GM18951 (cell line): ENCODE data around the gene ANKMY1.
"Not testable (repeated sequence)": the region's sequence is repeated elsewhere in the genome, so short reads cannot be mapped to it uniquely, and the experiment has no call there.

Experiments used
- POLR2A ChIP-seq: IDR thresholded peaks from 4 replicates; pipeline ENCODE4 v1.6.1; 2011; ENCODE audit warnings: mild to moderate bottlenecking; ENCODE audit not compliant: insufficient read length, insufficient read depth; ENCODE audit errors: extremely low read depth
- in situ Hi-C: fragments of 300-500 bp; cut with MboI; formaldehyde crosslinking; loops from one replicate; pipeline ENCODE4 v1.12.0; 2022; ENCODE audit warnings: low sequenced_read_pairs, mixed read lengths, inconsistent platforms; ENCODE audit not compliant: unreplicated experiment

Gene ANKMY1

DNA sequence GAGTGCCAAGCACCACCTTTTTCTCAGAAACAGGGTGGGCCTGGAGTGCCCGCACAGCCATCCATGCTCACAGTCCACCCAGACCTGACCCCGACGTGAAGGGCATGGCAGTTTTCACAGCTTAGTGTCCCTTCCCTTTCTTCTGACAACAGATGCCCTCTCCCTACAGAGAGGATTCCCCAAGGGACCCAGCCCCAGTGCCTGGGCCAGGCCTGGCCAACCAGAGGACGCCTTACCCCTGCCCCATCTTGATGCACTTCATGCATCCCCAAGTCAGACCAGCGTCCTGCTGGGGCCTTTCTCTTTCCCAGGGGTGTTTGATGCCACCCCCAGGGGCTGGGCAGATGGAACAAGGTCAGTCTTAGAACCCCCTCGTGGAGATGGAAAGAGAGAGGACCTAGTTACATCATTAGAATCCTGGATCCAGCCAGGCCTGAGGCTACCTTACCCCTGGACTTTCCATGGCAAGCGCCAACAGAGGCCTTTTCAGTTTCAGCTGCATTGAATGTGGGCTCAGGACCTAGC lies 3.8 kb downstream of the ANKMY1 start:
- in situ Hi-C loops: no loop called here

DNA sequence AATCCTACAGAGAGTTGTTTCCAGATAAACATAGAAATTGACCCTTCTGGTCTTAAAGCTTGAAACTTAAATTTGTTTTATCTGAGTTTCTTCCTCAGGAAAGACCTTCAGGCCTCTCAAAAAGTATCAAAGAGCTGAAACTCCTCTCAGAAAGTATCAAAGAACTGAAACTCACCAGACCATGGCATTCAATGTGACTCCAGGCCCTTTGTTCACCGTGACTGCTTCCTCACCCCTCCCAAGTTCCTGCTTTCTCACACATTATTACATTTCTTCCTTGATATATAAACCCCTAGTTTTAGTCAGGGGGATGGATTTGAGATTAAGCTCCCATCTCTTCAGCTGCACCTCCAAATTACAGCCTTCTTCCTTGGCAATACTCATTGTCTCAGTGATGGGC lies 6.0 kb downstream of the ANKMY1 start:
- TF ChIP-seq POLR2A: no peak
- in situ Hi-C loops: no loop called here

More for the DNA sequence above, 3.8 kb downstream of the ANKMY1 start:
- TF ChIP-seq POLR2A: no peak

DNA sequence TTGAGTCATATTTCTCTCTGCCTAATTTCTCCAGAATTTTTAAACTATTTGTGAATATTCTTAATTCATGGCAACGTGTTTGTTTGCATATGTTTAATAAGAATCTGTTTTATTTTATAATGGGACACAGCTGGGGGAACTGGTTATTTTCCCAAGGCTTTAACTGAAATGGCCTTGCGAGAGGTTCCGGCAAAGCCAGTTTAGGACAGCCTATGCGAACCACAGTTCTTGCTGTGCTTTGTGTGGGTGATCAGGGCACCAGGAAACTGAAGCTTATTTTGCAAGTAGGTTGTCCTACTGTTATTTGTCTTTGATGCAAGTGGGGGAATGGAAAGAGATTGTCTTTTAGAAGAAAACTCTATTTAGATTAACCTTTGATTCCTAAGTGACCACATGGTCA lies 6.5 kb downstream of the ANKMY1 start:
- in situ Hi-C loops: no loop called here
- no peak for TF ChIP-seq POLR2A

DNA sequence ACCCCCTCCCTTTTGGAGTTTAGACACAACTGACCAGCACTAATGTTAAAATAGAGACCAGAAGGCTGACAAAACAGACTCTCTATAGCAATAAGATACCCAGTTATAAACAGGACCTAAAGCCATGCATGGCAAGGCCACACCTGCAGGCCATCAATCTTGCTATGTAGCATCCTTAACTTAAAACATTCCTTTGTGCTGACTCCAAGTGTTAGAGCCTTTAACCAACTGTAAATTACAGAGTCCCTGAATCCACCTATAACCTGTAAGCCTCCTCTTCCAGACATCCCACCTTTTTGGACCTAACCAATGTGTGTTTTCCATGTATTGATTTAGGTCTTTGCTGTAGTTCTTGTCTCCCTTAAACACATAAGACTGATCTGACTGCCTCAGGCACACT lies 17.9 kb downstream of the ANKMY1 start:
- in situ Hi-C loops: no loop called here
- no peak for TF ChIP-seq POLR2A

DNA sequence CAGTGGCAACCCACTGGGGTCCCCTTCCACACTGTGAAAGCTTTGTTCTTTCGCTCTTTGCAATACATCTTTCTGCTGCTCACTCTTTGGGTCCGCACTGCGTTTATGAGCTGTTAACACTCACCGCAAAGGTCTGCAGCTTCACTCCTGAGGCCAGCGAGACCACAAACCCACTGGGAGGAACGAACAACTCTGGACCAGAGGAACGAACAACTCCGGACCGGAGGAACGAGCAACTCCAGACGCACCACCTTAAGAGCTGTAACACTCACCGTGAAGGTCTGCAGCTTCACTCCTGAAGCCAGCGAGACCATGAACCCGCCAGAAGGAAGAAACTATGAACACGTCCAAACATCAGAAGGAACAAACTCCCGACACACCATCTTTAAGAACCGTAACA lies 18.7 kb downstream of the ANKMY1 start:
- in situ Hi-C loops: not testable (repeated sequence)

DNA sequence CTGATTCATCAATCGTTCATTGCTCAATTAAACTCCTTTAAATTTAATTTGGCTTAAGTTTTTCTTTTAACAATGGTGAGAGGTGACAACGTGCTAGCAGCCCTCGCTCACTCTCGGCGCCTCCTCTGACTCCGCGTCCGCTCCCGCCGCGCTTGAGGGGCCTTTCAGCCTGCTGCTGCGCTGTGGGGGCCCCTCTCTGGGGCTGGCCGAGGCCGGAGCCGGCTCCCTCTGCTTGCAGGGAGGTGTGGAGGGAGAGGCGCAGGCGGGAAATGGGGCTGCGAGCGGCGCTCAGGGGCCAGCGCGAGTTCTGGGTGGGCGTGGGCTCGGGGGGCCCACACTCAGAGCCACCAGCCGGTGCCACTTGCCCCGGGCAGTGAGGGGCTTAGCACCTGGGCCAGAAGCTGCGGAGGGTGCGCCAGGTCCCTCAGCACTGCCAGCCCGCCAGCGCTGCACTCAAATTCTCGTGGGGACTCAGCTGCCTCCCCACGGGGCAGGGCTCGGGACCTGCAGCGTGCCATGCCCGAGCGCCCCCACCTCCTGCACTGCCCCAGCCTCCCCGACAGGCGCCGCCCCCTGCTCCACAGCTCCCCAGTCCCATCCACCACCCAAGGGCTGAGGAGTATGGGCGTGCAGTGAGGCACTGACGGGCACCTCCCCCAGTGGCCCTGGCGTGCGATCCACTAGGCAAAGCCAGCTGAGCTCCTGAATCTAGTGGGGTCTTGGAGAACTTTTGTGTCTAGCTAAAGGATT lies 19.6 kb downstream of the ANKMY1 start:
- TF ChIP-seq POLR2A: no peak

DNA sequence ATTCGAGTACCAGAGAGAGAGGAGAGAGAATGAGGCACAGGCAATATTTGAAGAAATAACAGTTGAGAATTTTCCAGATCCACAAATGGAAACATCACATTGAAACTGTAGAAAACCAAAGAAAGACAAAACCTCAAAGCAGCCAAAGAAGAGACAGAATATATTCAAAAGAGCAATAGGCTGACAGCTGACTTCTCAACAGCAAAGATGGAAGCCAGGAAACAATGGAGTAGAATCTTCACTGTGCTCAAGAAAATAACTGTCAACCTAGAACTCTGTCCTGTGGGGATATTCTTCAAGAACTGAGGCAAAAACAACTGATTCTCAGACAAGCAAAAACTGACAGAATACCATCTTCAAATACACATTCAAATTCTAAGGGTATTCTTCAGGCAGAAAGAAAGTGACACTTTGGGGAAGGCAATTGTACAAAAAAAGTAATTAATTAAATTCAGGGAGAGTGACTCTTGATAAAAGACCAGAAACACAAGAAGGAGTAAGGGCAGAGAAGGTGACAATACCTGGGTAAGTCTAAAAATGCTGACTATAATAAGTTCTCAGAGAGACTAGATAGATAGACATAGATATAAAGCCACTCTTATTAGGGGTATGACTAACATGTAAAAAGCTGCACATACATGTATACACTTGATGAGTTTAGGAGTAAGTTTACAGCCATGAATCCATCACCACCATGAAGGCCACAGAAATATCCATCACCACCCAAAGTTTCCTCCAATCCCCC lies 25.6 kb downstream of the ANKMY1 start:
- no peak for TF ChIP-seq POLR2A
- in situ Hi-C loops: no loop called here

More for the DNA sequence above, 19.6 kb downstream of the ANKMY1 start:
- in situ Hi-C loops: no loop called here

DNA sequence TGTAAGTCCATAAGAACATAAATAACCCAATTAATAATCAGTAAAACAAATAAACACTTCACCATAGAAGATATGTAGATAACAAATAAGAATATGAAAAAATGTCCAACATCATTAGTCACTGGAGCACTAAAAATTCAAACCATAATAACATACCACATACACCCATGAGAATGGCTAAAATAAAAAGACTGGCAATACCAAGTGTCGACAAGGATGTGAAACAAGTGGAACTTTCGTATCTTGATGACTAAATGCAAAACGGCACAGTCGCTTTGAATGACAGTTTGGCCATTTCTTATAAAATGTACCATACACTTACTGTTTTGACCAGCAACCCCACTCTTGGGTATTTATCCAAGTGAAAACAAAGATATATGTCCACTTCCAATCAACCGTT lies 26.8 kb downstream of the ANKMY1 start:
- in situ Hi-C loops: no loop called here
- no peak for TF ChIP-seq POLR2A

DNA sequence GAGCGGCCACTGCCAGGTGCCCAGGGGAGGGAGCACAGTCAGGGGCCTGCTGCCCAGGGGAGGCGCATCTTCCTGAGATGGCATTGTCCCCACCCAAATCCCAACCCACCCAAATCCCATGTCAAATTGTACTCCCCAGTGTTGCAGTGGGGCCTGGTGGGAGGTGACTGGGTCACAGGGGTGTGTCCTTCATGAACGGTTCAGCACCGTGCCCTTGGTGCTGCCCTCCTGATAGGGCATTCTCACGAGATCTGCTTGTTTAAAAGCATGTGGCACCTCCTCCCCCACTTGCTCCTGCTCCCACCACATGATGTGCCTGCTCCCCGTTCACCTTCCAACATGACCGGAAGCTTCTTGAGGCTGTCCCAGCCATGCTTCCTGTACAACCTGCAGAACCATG lies 27.6 kb downstream of the ANKMY1 start:
- in situ Hi-C loops: no loop called here
- no peak for TF ChIP-seq POLR2A

DNA sequence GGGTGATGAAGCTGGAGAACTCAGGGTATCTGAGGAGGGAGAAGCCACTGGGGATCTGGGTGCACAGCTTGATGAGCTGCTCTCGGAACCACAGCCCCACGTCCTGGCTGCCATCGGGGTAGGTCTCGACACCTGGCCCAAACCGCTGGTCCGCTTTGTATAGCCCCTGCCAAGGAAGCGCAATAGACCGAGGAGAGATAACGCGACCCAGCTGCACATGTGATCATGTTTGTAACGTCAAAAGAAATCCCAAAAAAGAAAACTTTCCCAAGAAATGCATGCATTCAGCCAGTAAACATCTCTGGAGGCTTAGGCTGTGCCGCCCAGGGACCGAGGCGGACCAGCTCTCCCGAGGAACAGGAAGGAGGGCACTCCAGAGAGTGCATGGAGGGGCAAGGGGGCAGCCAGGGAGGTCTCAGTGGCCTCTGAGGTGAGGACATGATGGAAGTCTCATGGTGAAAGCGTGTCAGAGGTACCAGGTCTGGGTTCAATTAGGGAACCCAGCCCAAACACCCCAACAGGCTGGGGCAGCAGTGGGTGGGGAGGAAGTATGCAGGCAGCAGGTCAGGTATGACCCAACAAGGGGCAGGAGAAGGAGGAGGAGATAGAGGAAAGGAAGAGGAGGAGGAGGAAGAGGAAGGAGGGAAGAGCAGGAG lies 28.3 kb downstream of the ANKMY1 start:
- no peak for TF ChIP-seq POLR2A
- in situ Hi-C loops: no loop called here

DNA sequence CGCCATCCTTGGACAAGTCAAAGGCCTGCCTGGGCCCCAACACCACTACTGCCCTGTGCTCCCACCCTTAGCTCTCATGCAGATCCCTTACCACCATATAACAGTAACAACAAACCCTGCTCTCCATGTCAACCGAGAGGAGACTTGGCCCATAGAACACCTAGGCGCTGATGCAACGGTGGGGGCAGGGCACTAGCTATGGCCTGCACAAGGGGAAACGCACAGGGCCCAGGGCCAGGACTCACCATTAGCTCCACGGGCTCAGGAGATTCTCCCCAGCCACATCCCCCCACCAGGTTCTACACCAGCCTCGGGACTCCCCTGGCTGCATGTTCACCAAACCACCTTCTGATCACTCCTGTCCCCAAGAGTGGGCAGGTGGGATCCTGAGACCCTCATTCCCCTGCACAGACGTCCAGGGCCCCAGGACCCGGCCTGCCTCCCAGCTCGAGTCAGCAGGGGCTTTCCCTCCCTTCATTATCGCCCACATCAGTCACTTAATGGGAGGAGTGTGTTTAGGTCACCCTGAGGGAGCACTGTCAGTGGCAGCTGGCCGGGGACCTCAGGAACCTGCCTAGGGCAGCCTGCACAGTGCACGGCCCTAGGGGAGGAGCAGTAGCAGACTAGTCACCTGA lies 29.3 kb downstream of the ANKMY1 start:
- in situ Hi-C loops: no loop called here
- no peak for TF ChIP-seq POLR2A

DNA sequence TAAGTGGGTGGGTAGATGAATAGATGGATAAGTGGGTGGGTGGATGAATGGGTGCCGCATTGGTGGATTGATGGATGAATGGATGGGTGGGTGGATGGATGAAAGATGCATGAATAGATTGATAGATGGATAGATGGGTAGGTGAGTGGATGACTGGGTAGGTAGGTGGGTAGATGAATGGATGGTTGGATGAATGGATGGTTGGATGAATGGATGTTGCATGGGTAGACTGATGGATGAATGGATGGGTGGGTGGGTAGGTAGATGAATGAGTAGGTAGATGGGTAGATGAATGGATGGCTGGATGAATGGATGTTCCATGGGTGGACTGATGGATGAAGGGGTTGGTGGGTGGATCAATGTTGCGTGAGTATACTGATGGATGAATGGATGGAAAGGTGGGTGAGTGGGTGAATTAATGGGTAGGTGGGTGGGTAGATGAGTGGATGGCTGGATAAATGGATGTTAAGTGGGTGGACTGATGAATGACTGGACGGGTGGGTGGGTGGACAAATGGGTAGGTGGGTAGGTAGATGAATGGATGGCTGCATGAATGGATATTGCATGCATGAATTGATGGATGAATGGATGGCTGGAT lies 30.5 kb downstream of the ANKMY1 start:
- in situ Hi-C loops: no loop called here

DNA sequence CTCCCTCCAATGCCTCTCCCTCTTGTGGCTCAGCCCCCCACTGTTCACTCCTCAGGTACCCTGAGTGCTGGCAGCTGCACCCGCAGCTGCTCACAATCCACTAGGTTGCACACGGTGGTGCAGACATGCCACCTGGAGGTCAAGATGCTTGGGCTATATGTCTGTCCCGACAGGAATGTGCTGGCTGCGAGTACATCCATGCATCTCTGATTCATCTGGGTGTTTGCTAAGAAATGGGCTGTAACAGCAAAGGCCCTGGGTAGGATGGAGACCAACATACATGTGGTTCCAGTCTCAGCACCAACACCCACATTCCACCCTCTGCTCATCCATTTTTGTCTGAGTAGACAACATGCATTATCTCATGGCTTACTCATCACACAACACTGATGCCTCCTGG lies 31.3 kb downstream of the ANKMY1 start:
- no peak for TF ChIP-seq POLR2A

More for the DNA sequence above, 30.5 kb downstream of the ANKMY1 start:
- no peak for TF ChIP-seq POLR2A

DNA sequence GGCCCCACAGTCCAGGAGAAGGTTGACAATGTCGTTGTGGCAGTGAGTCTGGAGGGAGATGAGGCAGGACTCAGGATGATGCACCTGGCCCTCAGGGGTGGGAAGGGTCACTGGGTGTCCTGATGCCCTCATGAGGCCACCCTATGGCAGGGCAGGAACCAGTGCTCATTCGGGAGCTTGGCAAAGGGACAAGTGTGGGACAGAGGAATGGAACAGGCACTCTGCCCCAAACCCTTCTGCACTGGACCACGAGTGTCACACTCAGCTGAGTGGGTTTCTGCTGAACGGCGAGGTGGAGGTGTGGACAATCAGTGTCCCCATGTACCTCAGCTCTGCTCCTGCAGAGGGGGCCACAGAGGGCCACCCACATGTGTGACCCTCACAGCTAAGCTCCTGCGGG lies 32.0 kb downstream of the ANKMY1 start:
- in situ Hi-C loops: no loop called here
- no peak for TF ChIP-seq POLR2A

More for the DNA sequence above, 31.3 kb downstream of the ANKMY1 start:
- in situ Hi-C loops: no loop called here
